ENCODE data around the gene MRPL23.

- TF ChIP-seq POLR2A (IDR thresholded peaks at IDR 0.05): no peak
- no peak for TF ChIP-seq CTCF (IDR thresholded peaks at IDR 0.05)
These were observed 55.7 kb downstream of the MRPL23 start for GRCh38 chr11:2002807-2003206.
